ENCODE data around the gene NAT8.
"Not testable (repeated sequence)": the region's sequence is repeated elsewhere in the genome, so short reads cannot be mapped to it uniquely, and the experiment has no call there.

The NAT8 gene

DNA sequence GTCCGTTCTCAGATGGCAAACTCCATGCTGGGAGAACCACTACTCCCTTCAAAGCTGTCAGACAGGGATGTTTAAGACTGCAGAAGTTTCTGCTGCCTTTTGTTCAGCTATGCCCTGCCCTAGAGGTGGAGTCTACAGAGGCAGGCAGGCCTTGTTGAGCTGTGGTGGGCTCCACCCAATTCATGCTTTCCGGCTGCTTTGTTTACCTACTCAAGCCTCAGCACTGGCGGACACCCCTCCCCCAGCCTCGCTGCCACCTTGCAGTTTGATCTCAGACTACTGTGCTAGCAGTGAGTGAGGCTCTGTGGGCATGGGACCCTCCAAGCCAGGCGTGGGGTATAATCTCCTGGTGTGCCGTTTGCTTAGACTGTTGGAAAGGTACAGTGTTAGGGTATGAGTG is 27.8 kb upstream of the NAT8 start:
- not testable (repeated sequence) for H3K27ac ChIP-seq (ENCODE audit: low read length); H3K4me3 ChIP-seq (ENCODE audit: low read depth in 1 of 2, low read length in 2 of 2); H3K27me3 ChIP-seq (ENCODE audit: low read depth, low read length); H3K9me3 ChIP-seq (ENCODE audit: control insufficient read depth in 1 of 2, low read length in 2 of 2); H3K36me3 ChIP-seq (ENCODE audit: control insufficient read depth in 1 of 2, insufficient read depth in 2 of 2, low read length in 2 of 2); H3K4me1 ChIP-seq (ENCODE audit: control insufficient read depth in 1 of 2, insufficient read depth in 2 of 2, low read length in 2 of 2)

DNA sequence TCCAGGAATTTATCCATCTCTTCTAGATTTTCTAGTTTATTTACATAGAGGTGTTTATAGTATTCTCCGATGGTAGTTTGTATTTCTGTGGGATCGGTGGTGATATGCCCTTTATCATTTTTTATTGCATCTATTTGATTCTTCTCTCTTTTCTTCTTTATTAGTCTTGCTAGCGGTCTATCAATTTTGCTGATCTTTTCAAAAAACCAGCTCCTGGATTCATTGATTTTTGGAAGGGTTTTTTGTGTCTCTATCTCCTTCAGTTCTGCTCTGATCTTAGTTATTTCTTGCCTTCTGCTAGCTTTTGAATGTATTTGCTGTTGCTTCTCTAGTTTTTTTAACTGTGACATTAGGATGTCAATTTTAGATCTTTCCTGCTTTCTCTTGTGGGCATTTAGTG is 25.0 kb upstream of the NAT8 start:
- H3K4me3 ChIP-seq (ENCODE audit: low read depth in 1 of 2, low read length in 2 of 2); H3K36me3 ChIP-seq (ENCODE audit: control insufficient read depth in 1 of 2, insufficient read depth in 2 of 2, low read length in 2 of 2); H3K27me3 ChIP-seq (ENCODE audit: low read depth, low read length); H3K4me1 ChIP-seq (ENCODE audit: control insufficient read depth in 1 of 2, insufficient read depth in 2 of 2, low read length in 2 of 2); H3K27ac ChIP-seq (ENCODE audit: low read length); H3K9me3 ChIP-seq (ENCODE audit: control insufficient read depth in 1 of 2, low read length in 2 of 2): not testable (repeated sequence)

DNA sequence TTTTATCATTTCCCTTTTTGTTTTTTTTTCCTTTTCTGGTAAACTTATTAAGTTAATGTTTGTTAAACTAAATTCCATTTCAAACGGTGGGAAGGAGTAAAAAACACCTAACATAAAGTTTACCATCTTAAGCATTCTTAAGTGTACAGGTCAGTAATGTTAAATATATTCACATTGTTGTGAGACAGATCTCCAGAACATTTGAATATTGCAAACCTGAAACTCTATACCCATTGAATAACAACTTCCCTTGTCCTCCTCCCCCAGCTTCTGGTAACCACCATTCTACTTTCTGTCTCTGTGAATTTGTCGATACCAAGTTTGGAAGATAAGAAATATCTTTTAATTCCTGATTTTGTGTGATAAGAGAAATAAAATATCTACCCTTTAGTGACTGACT is 12.0 kb upstream of the NAT8 start:
- Histone ChIP-seq H3K4me3 (ENCODE audit: low read depth in 1 of 2, low read length in 2 of 2) (no peak overlapping the region), H3K36me3 (ENCODE audit: control insufficient read depth in 1 of 2, insufficient read depth in 2 of 2, low read length in 2 of 2) (no peaks in the 10 kb centered on the region), H3K27ac (ENCODE audit: low read length) (no peak overlapping the region), H3K9me3 (ENCODE audit: control insufficient read depth in 1 of 2, low read length in 2 of 2) (no peaks in the 10 kb centered on the region), H3K4me1 (ENCODE audit: control insufficient read depth in 1 of 2, insufficient read depth in 2 of 2, low read length in 2 of 2) (no peaks in the 10 kb centered on the region), H3K27me3 (ENCODE audit: low read depth, low read length) (no peaks in the 10 kb centered on the region)

DNA sequence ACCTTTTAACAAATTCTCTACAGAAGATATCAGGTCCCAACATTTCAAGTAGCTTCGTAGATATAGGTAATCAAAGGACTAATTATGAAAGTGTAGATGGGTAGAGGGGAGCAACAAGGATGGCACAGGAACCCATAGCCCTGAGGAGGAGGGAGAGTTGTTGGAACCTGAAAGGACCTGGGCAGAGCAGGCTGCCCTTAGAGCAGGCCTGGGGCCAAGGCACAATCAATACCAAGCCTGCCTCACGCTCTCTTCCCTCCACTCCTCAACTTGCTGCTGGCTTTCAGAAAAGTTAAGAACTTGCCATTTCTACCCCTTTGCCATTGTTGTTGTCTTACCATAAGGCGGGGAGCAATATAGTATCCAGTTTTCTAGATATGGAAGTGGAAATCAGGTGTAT is 10.1 kb upstream of the NAT8 start:
- Histone ChIP-seq H3K36me3 (ENCODE audit: control insufficient read depth in 1 of 2, insufficient read depth in 2 of 2, low read length in 2 of 2) (no peaks in the 10 kb centered on the region), H3K4me1 (ENCODE audit: control insufficient read depth in 1 of 2, insufficient read depth in 2 of 2, low read length in 2 of 2) (no peaks in the 10 kb centered on the region), H3K9me3 (ENCODE audit: control insufficient read depth in 1 of 2, low read length in 2 of 2) (peaks cover 0 to 2% of the 10 kb centered on the region in 2 donors), H3K4me3 (ENCODE audit: low read depth in 1 of 2, low read length in 2 of 2) (no peak overlapping the region), H3K27me3 (ENCODE audit: low read depth, low read length) (no peaks in the 10 kb centered on the region), H3K27ac (ENCODE audit: low read length) (no peak overlapping the region)

DNA sequence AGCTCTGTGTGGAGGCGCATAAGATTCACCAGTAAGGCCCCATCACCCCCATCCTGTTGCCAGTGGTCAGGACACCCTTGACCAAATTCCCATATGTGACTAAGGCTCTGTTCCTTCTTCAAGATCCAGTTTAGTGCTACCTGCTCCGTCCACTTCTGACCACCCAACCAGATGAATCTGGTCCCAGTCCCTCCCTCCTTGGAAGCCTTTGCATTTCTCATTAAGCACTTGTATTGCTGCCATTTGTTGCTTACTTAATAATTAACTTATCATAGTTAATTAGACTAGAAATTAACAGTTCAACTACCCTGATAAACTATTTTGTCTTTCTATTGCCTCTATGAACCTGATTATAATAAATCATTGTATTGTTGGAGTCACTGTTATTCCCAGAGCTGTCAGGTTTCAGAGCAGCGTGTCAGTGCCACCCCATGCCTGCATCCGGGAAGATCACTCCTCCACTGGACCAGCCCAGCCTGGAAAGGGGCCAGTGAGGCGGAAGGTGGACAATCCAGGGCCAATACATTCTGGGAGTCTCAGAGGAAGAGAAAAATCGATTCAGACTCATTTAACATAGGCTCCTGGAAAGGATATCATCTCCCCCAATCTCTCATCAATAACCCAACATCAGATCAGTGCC is 9.5 kb upstream of the NAT8 start:
- Histone ChIP-seq H3K4me1 (ENCODE audit: control insufficient read depth in 1 of 2, insufficient read depth in 2 of 2, low read length in 2 of 2) (no peaks in the 10 kb centered on the region), H3K9me3 (ENCODE audit: control insufficient read depth in 1 of 2, low read length in 2 of 2) (peaks cover 0 to 2% of the 10 kb centered on the region in 2 donors), H3K36me3 (ENCODE audit: control insufficient read depth in 1 of 2, insufficient read depth in 2 of 2, low read length in 2 of 2) (no peaks in the 10 kb centered on the region), H3K4me3 (ENCODE audit: low read depth in 1 of 2, low read length in 2 of 2) (no peak overlapping the region), H3K27ac (ENCODE audit: low read length) (no peak overlapping the region), H3K27me3 (ENCODE audit: low read depth, low read length) (no peaks in the 10 kb centered on the region)

DNA sequence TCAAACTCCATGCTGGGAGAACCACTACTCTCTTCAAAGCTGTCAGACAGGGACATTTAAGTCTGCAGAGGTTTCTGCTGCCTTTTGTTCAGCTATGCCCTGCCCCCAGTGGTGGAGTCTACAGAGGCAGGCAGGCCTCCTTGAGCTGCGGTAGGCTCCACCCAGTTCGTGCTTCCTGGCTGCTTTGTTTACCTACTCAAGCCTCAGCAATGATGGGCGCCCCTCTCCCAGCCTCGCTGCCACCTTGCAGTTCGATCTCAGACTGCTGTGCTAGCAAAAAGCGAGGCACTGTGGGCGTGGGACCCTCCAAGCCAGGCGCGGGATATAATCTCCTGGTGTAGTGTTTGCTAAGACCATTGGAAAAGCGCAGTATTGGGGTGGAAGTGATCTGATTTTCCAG is 5.5 kb upstream of the NAT8 start:
- not testable (repeated sequence) for H3K4me1 ChIP-seq (ENCODE audit: control insufficient read depth in 1 of 2, insufficient read depth in 2 of 2, low read length in 2 of 2); H3K4me3 ChIP-seq (ENCODE audit: low read depth in 1 of 2, low read length in 2 of 2); H3K36me3 ChIP-seq (ENCODE audit: control insufficient read depth in 1 of 2, insufficient read depth in 2 of 2, low read length in 2 of 2); H3K27ac ChIP-seq (ENCODE audit: low read length); H3K27me3 ChIP-seq (ENCODE audit: low read depth, low read length); H3K9me3 ChIP-seq (ENCODE audit: control insufficient read depth in 1 of 2, low read length in 2 of 2)

- H3K36me3 ChIP-seq (ENCODE audit: control insufficient read depth in 1 of 2, insufficient read depth in 2 of 2, low read length in 2 of 2), result no peaks in the 10 kb centered on the region
- no peak overlapping the region for H3K27ac ChIP-seq (ENCODE audit: low read length)
- H3K4me1 ChIP-seq (ENCODE audit: control insufficient read depth in 1 of 2, insufficient read depth in 2 of 2, low read length in 2 of 2), result peaks cover 0 to 3% of the 10 kb centered on the region in 2 donors
- no peak overlapping the region for H3K4me3 ChIP-seq (ENCODE audit: low read depth in 1 of 2, low read length in 2 of 2)
- no peaks in the 10 kb centered on the region for H3K27me3 ChIP-seq (ENCODE audit: low read depth, low read length)
- no peaks in the 10 kb centered on the region for H3K9me3 ChIP-seq (ENCODE audit: control insufficient read depth in 1 of 2, low read length in 2 of 2)
These were observed 507 bp downstream of the NAT8 start for GRCh38 chr2:73641767-73642062.

DNA sequence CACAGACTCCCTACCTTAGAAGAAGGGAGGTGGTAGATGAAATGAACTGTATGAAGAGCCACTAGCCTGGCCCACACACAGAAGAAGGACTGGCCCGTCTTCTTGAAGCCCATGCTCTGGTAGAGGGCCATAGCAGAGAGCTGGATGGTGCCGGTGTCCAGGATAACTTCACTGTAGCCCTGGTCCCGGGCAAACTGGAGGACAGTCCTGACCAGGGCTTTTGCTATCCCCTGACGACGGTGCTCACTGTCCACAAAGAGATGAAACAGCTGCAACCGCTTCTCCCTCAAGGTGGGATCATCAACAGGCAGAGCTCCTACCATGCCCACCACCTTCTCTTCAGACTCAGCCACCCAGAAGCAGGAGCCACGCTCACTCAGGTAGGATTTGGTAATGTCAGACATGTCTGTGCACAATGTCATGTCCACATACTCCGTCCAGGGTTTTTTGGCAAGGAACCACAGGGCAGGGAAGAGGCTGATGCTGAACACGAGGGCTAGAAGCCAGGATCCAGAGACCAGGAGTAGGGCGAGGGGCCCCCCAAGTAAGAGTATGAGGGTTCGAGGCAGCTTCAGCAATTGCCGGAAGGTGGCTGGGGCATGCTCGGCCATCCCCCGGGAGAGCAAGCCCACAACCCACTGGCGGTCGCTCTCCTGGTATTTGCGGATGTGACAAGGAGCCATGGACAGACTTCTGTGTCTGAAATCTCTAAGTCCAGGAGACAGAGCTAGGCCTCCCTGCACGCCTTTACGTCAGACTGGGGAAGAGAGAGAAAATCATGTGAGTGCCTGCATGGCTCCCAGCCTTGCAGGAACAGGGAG is 1.1 kb downstream of the NAT8 start:
- Histone ChIP-seq H3K36me3 (ENCODE audit: control insufficient read depth in 1 of 2, insufficient read depth in 2 of 2, low read length in 2 of 2) (no peaks in the 10 kb centered on the region), H3K27me3 (ENCODE audit: low read depth, low read length) (no peaks in the 10 kb centered on the region), H3K4me3 (ENCODE audit: low read depth in 1 of 2, low read length in 2 of 2) (no peak overlapping the region), H3K27ac (ENCODE audit: low read length) (no peak overlapping the region), H3K9me3 (ENCODE audit: control insufficient read depth in 1 of 2, low read length in 2 of 2) (no peaks in the 10 kb centered on the region), H3K4me1 (ENCODE audit: control insufficient read depth in 1 of 2, insufficient read depth in 2 of 2, low read length in 2 of 2) (peaks cover 0 to 3% of the 10 kb centered on the region in 2 donors)

DNA sequence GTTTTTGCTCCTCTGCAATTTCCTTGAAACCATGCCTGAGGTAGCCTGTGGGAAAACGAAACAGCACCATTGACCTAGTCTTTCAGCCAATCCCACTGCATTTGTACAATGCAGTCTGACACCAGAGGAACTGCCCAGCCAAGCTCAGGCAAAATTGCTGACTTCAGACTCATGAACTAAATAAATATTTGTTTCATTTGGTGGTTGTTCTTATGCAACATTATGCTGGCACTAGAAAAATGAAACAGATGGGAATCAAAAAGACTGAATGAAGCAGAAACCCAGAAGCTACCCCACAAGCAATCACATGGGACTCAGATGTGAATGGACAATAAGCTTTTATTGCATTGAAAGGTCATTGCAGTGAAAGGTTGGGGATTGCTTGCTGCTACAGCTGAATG is 1.7 kb downstream of the NAT8 start:
- Histone ChIP-seq H3K4me1 (ENCODE audit: control insufficient read depth in 1 of 2, insufficient read depth in 2 of 2, low read length in 2 of 2) (peaks cover 0 to 3% of the 10 kb centered on the region in 2 donors), H3K4me3 (ENCODE audit: low read depth in 1 of 2, low read length in 2 of 2) (no peak overlapping the region), H3K36me3 (ENCODE audit: control insufficient read depth in 1 of 2, insufficient read depth in 2 of 2, low read length in 2 of 2) (no peaks in the 10 kb centered on the region), H3K9me3 (ENCODE audit: control insufficient read depth in 1 of 2, low read length in 2 of 2) (no peaks in the 10 kb centered on the region), H3K27ac (ENCODE audit: low read length) (no peak overlapping the region), H3K27me3 (ENCODE audit: low read depth, low read length) (no peaks in the 10 kb centered on the region)

GRCh38 chr2:73638429-73638828 is 3.8 kb downstream of the NAT8 start:
- no peaks in the 10 kb centered on the region for H3K36me3 ChIP-seq (ENCODE audit: control insufficient read depth in 1 of 2, insufficient read depth in 2 of 2, low read length in 2 of 2)
- H3K4me1 ChIP-seq (ENCODE audit: control insufficient read depth in 1 of 2, insufficient read depth in 2 of 2, low read length in 2 of 2), result peaks cover 0 to 3% of the 10 kb centered on the region in 2 donors
- H3K27ac ChIP-seq (ENCODE audit: low read length), result no peak overlapping the region
- no peak overlapping the region for H3K4me3 ChIP-seq (ENCODE audit: low read depth in 1 of 2, low read length in 2 of 2)
- H3K9me3 ChIP-seq (ENCODE audit: control insufficient read depth in 1 of 2, low read length in 2 of 2), result no peaks in the 10 kb centered on the region
- no peaks in the 10 kb centered on the region for H3K27me3 ChIP-seq (ENCODE audit: low read depth, low read length)

GRCh38 chr2:73636977-73637376 is 5.2 kb downstream of the NAT8 start:
- H3K9me3 ChIP-seq (ENCODE audit: control insufficient read depth in 1 of 2, low read length in 2 of 2); H3K27ac ChIP-seq (ENCODE audit: low read length); H3K36me3 ChIP-seq (ENCODE audit: control insufficient read depth in 1 of 2, insufficient read depth in 2 of 2, low read length in 2 of 2); H3K27me3 ChIP-seq (ENCODE audit: low read depth, low read length); H3K4me1 ChIP-seq (ENCODE audit: control insufficient read depth in 1 of 2, insufficient read depth in 2 of 2, low read length in 2 of 2); H3K4me3 ChIP-seq (ENCODE audit: low read depth in 1 of 2, low read length in 2 of 2): not testable (repeated sequence)

DNA sequence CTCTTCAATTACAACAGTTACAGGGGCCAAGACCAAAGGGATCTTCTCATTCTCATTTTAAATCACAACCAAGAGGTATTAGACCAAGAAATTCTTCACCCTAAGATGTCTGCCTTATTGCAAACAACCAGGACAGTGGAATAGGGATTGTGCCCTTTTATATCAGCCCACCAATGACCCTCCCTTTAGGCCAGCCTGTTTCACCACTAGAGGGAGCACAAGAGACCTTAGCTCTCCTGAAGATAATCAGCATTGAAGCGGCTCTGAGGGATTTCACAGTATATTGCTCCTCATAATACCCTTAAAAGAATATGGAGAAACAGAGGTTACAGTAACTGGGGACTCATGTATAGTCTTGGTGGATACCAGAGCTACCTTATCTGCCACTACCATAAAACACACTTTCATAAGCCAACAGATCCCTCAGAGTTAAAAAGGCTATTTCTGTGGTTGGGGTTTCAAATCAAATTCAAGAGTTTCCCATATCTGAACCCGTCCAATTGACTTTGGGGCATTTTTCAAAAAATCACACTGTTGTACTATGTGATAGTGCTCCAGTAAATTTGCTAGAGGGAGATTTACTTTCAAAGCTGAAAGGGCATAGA is 11.5 kb downstream of the NAT8 start:
- H3K27ac ChIP-seq (ENCODE audit: low read length); H3K4me3 ChIP-seq (ENCODE audit: low read depth in 1 of 2, low read length in 2 of 2); H3K4me1 ChIP-seq (ENCODE audit: control insufficient read depth in 1 of 2, insufficient read depth in 2 of 2, low read length in 2 of 2); H3K9me3 ChIP-seq (ENCODE audit: control insufficient read depth in 1 of 2, low read length in 2 of 2); H3K27me3 ChIP-seq (ENCODE audit: low read depth, low read length); H3K36me3 ChIP-seq (ENCODE audit: control insufficient read depth in 1 of 2, insufficient read depth in 2 of 2, low read length in 2 of 2): not testable (repeated sequence)

All from muscle layer of duodenum (tissue), 2 donors.